TTC549 (cell line): Measurements from ENCODE around the gene RFPL3.
"Not testable (repeated sequence)": the region's sequence is repeated elsewhere in the genome, so short reads cannot be mapped to it uniquely, and the experiment has no call there.

Source experiments
- FAIRE-seq: peaks from 2 replicates; lab custom pipeline; 2012; peaks lifted over from hg19 to GRCh38; lab: Jason Lieb, UNC

Gene RFPL3

DNA sequence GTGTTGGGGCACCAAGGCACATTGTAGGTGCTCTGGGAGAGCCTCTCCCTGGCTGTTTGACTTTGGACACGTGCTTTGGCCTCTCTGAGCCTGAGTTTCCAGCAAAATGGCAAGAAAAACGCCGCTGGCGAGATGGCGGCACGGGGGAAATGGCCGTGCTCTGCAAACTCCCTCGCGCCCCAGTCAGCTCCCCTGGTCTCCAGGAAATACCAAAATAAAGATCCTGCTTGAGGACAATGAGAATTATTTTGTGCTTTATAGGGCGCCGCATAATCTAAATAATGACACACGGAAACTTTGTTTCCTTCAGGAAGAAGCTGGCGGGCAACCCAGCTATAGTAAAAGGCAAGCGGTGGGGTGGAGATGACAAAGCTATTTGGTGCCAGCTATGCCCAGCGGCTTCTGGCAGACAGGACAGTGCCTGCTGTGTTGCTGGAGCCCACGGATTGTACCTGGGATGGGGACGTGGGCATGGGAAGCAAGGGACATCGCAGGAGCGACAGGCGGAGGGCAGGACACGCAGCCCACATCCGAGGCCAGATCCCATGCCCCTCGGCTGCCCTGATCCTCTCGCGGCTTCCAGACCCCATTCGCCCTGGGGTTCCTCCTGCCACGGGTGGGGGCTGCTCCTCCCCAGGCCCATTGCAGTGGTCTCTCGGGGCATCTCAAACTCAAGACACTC lies 26.3 kb upstream of the RFPL3 start:
- FAIRE-seq, result no peak

DNA sequence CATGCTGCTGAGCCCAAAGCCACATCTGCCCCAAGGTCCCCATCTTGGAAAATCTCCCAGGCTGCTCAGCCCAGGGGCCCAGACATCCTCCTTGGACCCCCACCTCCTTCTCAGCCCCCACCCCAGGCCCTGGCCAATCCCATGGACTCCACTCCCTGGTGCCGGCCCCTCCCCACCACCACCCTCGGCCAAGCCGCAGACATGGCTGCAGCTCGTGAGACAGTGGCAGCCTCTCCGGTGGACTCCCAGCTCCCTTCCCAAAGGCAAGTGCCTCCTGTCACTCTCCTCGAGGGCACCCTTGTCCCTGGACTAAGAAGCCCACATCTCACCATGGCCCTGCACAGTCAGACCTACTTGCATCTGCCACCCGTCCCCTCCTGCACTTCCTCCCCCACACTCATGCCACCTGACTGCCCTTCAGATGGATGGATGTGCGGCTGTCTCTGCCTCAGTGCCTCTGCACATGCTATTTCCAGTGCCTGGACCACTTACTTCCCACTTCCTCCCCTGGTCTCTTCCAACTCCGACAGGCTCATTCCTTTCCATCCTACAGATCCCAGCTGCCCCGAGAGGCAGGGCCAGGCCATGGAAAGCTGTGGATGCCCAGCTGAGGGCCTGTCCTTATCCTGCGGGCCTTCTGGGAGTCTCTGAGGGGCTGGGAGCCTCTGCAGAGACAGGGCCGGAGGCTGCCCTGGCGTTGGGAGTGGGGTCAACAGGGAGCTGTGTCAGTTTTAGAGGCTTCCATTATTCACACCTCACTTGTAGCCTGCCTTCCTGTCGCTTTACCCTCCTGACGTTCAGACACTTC lies 25.5 kb upstream of the RFPL3 start:
- no peak for FAIRE-seq

DNA sequence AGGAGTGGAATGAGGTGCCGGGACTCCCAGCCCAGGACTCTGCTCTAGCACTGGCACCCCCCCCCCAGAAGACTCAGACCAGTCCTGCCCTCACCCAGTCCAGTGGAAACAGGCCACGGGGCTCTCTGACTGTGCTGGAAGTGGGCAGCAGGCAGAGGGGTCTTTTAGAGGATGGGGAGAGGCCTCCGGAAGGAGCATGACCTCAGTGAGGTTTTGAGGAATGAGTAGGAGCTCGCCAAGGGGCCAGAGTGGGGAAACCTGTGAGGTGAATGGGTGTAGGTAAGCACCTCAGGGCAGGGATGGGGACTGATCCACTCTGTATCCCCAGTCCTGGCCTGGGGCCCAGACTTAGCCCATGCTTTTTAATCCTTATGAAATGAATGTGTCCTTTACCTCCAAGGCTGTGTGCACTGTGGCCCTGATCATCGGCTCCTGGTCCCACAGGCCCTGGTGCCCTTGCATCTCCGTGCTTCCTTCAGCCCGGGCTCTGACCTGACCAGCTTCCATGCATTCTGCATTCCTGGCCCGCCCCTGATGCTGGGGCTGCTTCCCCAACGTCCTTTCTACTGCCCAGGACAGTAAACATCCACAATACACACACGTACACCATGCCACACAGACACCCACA lies 24.4 kb upstream of the RFPL3 start:
- no peak for FAIRE-seq

DNA sequence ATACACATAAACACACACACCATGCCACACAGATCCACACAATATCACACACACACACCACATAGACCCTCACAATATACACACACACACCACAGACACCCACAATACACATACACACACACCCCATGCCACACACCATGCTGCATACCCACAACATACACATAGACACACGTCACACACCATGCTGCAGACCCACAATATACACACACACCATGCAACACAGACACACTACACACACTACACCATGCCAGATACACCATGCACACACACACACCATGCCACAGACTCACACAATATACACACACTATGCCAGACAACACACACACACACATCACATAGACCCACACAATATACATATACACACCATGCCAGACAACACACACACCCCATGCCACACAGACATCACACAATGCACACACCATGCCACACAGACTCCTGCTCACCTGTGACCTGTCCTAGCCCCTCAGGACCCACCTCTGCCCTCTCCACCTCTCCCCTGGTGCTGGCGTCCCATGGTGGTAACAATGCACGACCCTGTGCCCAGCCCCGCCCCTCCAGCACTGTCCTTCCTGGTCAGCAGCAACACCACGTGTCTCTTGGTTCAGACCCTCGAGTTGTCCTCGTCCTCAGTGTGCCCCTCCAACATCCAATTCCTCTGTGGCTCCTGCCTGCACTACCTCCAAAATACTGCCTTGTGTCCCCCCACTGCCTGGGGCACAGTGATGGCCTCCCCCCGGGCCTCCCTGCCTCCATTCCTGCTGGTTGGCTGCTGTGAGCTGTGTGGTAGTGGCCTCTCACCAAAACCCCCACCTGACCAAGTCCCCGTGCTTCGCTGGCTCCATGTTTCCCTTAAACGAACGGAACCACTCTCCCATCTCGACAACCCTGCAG lies 23.7 kb upstream of the RFPL3 start:
- no peak for FAIRE-seq

DNA sequence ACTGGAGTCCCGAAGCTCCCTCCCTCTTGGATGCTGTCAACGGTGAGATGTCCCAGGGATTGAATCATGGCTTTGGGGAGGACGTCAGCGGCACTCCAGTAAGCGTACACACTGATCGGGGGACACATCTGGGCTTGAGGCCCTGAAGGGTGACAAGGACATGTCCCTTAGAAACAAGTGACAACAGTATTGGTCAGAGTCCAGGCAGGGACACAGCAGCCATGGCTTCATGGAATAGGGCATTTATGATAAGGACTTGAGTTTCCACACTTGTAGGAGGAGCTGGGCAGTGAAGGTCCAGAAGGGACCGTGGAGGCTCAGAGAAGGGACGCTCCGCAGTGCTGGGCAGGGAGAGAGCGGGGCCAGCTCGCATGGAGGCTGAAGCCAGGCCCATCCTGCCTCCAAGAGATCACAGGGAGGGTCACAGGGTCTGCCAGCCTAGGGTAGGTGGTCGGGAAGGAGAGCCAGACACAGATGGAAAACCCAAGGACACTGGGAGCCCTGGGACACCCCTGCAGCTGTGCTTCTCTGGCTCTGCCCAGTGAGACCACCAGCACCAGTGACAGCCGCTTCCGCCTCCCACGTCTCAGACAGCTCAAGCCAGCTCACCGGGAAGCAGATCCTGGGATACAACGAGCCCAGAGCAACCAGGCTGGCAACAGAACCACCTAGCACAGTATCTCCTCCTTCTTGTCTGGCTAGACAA lies 22.9 kb upstream of the RFPL3 start:
- no peak for FAIRE-seq

DNA sequence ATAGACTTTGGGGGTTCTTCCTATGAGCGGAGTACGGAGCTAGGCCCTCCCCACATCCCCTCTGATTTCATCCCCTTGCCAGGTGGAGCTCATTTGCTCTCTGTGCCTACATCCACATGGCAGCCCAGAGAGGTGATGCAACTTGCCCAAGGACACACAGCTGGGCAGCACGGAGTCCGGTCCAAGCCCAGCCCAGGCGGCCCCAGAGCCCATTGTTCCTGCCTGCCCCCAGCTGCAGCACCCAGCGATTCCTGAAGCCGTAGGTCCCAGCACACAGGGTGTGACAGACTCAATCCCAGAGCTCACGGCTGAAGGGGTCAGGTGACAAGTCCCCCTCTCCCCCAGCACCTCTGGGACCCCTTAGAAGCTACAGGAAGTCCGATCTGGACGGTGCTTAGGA lies 22.2 kb upstream of the RFPL3 start:
- no peak for FAIRE-seq

DNA sequence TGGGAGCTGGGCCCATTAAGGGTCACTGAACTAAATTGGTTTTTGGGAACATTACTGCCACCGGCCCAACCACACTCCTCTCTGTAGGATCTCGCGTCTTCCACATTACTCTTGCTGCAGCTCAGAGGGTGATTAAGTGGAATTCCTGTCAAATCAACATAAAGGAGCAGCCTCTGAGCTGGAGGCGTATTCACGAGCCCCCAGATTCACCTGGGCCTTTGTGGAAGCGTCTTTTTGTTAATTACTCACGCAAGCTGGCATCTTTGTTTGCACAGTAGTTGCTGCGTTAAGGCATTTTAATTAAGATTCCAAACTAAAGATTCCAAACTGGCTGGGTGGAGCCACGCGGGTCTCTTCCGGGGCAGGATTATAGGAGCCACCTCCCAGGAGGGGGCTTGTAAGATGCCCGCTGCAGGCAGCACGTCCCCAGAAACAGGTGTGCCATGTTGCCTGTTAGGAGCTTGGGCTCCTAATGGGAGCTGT lies 21.5 kb upstream of the RFPL3 start:
- FAIRE-seq, result no peak

DNA sequence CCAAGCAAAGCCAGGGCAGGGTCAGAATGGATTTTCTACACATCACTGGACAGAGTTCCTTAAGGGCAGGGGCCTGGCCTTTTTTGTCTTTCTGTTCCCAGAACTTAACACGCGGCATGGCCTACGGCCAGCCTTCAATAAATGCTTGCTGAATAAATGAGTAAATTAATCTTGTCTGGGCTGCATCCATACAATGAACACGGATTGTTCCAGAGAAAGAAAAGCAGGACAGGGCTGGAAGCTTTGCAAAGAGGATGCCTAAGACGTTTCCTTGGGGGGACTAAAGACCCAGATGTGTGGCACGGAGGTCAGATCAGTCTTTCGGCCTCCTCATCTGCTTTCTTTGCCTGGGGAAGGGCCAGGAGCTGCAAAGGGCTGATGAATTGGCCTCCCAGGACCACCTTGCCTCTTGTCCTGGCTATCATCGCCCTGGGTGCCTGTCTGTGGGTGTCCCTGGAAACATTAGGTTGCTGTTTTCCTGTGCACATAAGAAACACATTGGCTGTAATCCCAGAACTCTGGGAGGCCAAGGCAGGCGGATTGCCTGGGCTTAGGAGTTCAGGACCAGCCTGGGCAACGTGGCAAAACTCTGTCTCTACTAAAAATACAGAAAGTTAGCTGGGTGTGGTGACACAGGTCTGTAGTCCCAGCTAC lies 20.8 kb upstream of the RFPL3 start:
- no peak for FAIRE-seq

DNA sequence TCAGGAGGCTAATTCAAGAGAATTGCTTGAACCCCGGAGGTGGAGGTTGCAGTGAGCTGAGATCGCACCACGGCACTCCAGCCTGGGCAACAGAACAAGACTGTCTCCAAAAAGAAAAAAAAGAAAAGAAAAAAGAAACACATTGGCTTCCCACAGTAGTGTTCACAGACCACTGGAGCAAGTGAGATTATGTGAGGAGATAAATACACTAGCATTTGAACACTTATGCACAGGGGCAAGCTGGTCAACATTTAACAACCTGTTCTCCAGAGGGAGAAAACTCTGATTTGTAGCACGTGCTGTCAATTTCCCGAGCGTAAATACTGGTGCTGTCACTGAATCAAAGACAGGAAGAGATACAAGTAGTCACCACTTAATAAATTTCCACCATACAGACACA lies 20.2 kb upstream of the RFPL3 start:
- FAIRE-seq, result not testable (repeated sequence)

DNA sequence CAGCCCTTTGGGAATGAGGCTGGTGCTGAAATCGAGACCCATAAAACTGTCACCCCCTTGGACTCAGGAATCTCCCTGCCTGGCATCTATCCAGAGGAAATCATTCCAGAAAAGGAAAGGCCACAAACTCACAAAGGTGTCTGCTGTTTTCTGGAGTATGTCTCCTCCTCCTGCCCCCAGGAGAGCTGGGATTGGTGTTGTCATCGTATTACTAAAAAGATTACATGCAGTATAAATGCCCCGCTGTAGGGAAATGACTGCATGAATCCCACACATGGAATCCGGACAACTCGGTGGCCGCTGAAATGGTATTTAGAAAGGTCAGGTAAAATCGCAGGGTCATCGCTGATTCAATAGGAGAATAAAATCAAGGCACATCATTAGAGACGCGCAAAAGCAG lies 18.9 kb upstream of the RFPL3 start:
- no peak for FAIRE-seq

DNA sequence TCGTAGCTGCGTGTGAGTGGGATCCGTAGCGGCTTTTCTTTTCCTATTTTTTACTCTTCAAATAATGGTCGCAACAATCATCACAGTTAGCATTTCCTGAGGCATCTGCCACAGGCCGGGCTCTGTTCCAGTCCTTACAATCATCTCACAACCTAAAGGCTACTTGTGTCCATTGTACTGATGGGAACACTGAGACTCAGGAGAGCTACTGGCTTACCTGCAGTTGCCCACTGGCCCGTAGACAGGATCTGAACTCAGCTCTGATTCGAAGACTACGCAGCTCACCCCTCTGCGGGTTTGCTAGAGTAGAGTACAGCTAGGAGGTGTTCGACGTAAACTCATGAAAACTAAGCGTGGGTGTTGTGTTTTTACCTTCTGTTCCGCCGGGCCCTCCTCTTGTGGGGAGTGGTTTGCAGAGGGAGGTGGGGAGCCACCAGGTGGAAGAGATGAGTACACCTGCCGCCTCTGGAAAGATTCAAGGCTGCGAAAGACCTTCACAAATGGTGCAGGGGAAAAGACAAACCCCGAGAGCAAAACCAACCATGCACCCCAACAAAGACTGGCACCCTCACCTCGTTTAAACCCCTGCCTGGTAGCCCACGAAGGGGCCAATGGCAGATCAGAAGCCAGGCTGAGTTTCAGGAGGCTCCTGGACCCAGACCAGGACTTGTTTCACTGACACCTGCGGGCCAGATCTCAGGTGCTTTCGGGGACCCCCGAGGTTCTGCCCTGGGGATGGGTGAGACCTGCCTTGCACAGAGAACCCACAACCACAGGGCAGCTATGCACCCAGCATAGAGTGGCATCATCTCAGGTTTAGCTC lies 18.3 kb upstream of the RFPL3 start:
- FAIRE-seq, result no peak

DNA sequence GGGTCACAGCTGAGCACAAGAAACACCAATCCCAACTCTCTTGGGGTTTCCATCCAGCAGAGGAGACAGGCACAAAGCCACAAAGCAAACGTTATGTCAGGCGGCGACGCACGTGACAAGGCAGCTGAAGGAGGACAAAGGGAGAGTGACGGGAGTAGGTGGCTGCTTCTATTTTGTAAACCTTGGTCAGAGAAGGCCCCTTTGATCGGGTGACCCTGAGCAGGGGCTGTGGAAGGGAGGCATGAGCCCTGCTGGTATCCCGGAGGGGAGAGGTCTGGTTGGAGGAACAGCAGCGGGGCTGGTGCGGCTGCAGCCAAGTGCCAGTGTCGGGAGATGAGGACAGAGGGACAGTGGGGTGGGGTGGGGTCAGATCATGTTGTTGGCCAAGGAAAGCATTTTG lies 17.3 kb upstream of the RFPL3 start:
- FAIRE-seq, result no peak

DNA sequence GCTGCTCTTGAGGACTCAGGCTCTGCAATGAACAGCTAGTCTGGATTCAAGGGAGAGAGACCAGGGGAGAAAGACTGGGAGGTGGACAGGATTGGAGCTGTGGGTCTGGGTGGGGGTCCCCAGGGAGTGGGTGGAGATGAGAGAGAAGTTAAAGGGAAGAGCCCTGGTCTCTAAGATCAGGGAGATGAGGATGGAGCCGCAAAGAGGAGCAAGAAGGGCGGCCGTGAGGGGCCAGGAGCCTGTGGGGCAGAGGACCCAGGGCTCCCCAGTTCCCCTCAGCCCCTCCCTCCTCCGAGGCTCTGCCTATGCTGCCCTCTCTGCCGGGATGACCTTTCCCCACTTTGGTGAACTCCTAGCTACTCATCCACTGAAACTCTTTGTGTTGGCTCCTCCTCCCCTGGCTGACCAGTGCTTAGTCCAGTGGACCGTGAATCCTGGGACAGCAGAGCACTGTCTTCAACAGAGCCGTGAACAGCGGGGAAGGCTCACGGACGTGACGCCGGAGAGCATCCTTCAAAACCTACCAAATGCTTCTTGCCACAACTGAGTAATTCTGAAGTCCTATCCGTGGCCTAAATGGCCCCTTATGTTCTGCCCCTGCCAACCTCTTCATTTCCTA lies 16.4 kb upstream of the RFPL3 start:
- FAIRE-seq, result no peak

DNA sequence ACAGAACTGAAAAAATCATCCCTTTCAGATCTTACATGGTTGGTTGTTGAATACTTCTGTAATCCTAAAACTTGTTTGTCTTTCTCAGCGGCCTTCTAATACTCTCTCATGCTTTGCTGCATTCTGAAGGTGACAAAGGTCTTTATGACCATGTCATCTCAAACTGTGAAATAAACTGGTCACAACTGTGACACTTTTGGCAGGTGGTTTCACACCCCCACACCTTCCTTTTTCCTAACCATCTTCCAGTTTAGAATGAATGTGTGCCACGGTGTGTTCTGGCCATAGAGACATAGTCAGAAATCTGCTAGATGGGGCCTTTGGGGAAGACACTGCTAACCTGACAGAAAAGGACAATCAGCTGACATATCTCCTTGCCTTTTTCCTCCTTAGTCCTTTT lies 14.7 kb upstream of the RFPL3 start:
- FAIRE-seq, result no peak

DNA sequence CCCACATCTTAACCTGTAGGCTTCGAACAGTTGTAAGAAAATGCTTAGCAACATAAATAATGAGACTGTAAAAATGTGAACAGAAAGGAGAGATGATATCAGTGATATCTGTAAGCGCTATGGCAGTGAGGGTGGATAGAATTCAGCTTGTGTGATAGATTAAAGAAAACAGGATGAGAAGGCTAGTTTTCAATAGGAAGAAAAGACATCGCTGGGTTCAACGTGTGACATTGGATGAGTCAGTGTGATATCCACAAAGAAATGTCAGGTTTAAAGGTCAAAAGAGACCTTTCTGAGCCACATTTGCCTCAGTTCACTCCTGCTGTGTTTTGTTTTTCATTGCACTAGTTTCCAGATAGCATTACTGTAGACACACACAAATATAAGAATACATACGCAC lies 13.7 kb upstream of the RFPL3 start:
- no peak for FAIRE-seq

DNA sequence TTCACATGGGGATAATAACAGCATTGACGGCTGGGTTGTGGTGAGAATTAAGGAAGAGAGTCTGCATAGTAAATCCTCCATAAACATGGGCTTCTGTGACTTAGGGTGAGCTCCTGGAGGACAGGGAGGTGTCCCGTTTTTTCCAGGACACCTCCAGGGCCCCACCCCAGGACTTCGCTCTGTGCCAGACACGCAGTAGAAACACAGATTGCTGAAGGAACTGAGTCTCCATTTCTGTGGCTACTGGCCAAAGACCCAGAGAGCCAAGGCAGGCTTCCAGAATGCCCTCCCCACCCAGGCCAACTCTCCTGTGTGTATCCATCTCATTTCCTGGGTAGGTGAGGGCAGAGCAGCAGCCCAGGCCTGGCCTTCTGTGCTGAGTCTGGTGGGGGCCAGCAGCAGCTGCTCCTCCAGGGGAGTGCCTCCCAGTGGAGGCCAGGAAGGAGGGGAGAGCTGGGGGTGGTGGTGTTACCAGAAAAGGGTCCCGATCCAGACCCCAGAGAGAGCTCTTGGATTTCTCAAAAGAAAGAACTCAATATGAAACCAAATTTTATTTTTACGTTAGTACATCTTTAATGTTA lies 9.5 kb upstream of the RFPL3 start:
- FAIRE-seq, result no peak

DNA sequence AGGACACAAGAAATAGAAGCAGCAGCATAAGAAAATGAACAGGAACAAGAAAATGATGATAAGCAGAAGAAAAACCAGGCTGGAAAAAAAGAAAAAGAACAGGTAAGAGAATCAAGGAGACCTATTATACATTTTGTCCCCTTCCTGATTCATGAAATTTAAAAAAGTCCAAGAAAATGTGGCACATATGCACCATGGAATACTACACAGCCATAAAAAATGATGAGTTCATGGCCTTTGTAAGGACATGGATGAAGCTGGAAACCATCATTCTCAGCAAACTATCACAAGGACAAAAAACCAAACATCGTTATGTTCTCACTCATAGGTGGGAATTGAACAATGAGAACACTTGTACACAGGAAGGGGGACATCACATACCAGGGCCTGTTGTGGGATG lies 5.8 kb upstream of the RFPL3 start:
- not testable (repeated sequence) for FAIRE-seq

DNA sequence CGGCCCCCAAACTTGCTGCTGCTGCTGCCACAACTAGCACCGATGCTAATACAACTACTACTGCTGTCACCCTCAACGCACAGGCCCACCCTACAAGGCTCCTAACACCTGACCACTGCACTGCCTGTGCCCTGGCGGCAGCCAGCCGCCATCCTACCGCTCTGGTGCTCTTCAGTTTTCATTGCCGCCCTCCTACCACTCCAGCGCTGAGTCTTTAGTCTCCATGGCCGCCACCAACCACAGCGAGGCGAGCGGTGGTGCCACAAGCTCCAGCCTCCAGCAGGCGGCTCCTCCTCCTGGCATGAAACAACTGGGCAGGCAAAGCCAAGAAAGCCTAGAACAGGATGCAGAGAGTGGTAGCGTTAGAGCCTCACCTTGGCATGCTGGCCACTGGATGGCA lies 5.0 kb upstream of the RFPL3 start:
- no peak for FAIRE-seq

DNA sequence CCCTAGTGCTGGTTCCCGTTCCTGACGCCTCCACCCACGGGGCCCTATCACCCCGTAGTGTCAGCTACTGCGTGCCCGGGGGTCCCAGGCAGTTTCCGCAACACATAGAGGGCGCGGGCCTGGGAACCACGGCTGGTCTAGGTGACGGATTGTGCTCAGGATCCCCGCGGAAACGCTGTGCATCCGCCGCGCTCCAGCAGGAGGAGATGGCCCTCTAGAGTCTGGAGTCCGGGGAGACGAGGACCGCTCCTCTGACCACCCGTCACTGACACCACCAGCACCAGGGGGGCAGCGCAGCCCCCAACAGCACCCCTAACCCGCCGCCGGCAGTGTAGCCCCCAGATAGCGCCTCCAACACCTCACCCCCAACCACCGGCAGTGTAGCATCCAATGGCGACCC lies 4.4 kb upstream of the RFPL3 start:
- no peak for FAIRE-seq

DNA sequence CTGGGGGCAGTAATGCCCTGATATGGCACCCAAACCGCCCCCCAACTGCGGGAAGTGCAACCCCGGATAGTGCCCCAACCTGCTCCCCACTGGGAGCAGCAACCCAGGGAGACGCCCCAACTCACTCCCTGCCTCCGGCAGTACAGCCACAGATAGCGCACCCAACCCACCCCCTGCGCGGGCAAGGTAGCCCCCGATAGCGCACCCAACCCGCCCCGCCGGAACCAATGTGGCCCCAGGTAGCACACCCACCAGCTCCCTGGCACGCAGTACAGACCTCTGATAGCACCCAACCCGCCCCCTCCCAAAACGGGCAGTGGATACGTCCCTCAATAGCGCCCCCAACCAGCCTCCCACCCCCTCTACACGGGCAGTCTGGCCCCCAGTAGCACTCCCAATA lies 3.8 kb upstream of the RFPL3 start:
- FAIRE-seq, result no peak
